ENCODE data around the gene SLC44A3.

- TF ChIP-seq CTCF (IDR thresholded peaks at IDR 0.05) = no peak
- TF ChIP-seq POLR2A (IDR thresholded peaks at IDR 0.05) = no peak
Measured at GRCh38 chr1:94903280-94904009, 83.3 kb downstream of the SLC44A3 start.

All from adrenal gland (tissue), 5 donors.